Thyroid gland (tissue), 4 donors: ENCODE results near the gene WNT3. TPM values are rescaled to one million over a fixed set of nuclear protein-coding genes. Genes with fewer than 3 reads are reported as not detected.
"Not testable (repeated sequence)": the region's sequence is repeated elsewhere in the genome, so short reads cannot be mapped to it uniquely, and the experiment has no call there.

Experiments
- DNase-seq, 2 donors: peaks; one replicate each; pipeline ENCODE4 v3.0.0-alpha.2; 2019
- H3K27ac ChIP-seq, 3 donors: fragments of 200-600 bp; sonication (generic); 1 replicate in 2 of 3; 2 replicates in 1 of 3; pipeline ENCODE4 v1.5.1; 2016 to 2019; ENCODE audit warnings: mild to moderate bottlenecking in 1 of 3, moderate library complexity in 1 of 3
- H3K27me3 ChIP-seq: fragments of 200-600 bp; sonication (generic); one replicate; pipeline ENCODE4 v1.5.1; 2019
- H3K36me3 ChIP-seq, 2 donors: fragments of 200-600 bp; sonication (generic); one replicate each; pipeline ENCODE4 v1.5.1; 2016 to 2019
- H3K4me1 ChIP-seq, 2 donors: fragments of 200-600 bp; sonication (generic); one replicate each; pipeline ENCODE4 v1.5.1; 2017 to 2019
- H3K4me3 ChIP-seq, 3 donors: fragments of 200-600 bp; sonication (generic); replicated peaks in 1 of 3; 1 replicate in 2 of 3; 2 replicates in 1 of 3; pipeline ENCODE4 v1.5.1; 2016; ENCODE audit warnings: mild to moderate bottlenecking in 1 of 3
- H3K9me3 ChIP-seq: fragments of 200-600 bp; sonication (generic); one replicate; pipeline ENCODE4 v1.5.1; 2017
- POLR2A ChIP-seq, 2 donors: fragments of 450-650 bp; IDR thresholded peaks; one replicate each; pipeline ENCODE4 v1.6.1; 2017; ENCODE audit warnings: antibody characterized with exemption in 2 of 2, mild to moderate bottlenecking in 2 of 2, moderate library complexity in 1 of 2
- WGBS, 2 donors: methylation state at CpG; one replicate each; pipeline ENCODE4 v1.1.5; 2017; 5-methylcytosine and 5-hydroxymethylcytosine counted together
- intact Hi-C: fragments of 100-400 bp; cut with DNase I; formaldehyde crosslinking; loops from one replicate; pipeline ENCODE4 v1.15.1; 2023
- total RNA-seq, 4 donors: library from RNA; depleted of rRNA; stranded (reverse); fragments of >200 nt; gene quantifications; one replicate each; pipeline ENCODE4 v1.2.3, GENCODE V29; 2016
- TF ChIP-seq, protein P1 (sequence below), 6 experiments: fragments of 200-600 bp in 3 of 6; fragments of 450-650 bp in 3 of 6; sonication (generic) in 3 of 6; IDR thresholded peaks; one replicate each; pipeline ENCODE4 v1.5.1; 2016 to 2019; ENCODE audit warnings: antibody characterized with exemption in 6 of 6, mild to moderate bottlenecking in 2 of 6, inconsistent platforms in 1 of 6, moderate library complexity in 1 of 6

WNT3 gene
- total RNA-seq, 4 donors from 2014 or later: 0.68 to 2.4 (median 0.82) TPM

DNA sequence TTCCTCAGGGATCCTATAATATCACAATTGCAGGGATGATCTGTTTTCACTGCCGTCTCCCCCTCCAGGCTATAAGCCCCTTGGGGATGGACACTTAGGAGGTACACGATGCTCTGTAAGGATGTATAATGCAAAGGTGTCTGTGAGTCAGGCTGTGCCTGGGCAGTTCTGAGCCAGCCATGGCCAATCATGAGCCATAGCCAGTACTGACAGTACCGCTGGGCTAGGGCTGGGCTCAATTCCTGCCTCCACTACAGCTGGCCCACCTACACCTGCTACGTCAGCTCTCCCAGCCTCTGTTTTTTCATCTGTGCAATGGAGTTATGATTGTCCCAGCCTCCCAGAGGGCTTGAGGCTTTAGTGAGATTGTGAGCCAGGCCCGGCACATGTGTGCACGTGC is 30.0 kb upstream of the WNT3 start:
- Histone ChIP-seq H3K4me1 (peaks cover 5 to 18% of the 10 kb centered on the region in 2 donors), H3K27ac (no peak overlapping the region), H3K9me3 (no peaks in the 10 kb centered on the region), H3K4me3 (no peak overlapping the region), H3K36me3 (no peaks in the 10 kb centered on the region), H3K27me3 (peaks cover 5% of the 10 kb centered on the region)
- no peak for TF ChIP-seq POLR2A (IDR thresholded peaks at IDR 0.05)
- TF ChIP-seq, protein P1, sequence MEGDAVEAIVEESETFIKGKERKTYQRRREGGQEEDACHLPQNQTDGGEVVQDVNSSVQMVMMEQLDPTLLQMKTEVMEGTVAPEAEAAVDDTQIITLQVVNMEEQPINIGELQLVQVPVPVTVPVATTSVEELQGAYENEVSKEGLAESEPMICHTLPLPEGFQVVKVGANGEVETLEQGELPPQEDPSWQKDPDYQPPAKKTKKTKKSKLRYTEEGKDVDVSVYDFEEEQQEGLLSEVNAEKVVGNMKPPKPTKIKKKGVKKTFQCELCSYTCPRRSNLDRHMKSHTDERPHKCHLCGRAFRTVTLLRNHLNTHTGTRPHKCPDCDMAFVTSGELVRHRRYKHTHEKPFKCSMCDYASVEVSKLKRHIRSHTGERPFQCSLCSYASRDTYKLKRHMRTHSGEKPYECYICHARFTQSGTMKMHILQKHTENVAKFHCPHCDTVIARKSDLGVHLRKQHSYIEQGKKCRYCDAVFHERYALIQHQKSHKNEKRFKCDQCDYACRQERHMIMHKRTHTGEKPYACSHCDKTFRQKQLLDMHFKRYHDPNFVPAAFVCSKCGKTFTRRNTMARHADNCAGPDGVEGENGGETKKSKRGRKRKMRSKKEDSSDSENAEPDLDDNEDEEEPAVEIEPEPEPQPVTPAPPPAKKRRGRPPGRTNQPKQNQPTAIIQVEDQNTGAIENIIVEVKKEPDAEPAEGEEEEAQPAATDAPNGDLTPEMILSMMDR (IDR thresholded peaks at IDR 0.05): no peak
- no peak for DNase-seq
- 78 to 79% methylated on average over 6 of the region's 6 CpGs for WGBS, 2 donors
- intact Hi-C loops: no loop called here

DNA sequence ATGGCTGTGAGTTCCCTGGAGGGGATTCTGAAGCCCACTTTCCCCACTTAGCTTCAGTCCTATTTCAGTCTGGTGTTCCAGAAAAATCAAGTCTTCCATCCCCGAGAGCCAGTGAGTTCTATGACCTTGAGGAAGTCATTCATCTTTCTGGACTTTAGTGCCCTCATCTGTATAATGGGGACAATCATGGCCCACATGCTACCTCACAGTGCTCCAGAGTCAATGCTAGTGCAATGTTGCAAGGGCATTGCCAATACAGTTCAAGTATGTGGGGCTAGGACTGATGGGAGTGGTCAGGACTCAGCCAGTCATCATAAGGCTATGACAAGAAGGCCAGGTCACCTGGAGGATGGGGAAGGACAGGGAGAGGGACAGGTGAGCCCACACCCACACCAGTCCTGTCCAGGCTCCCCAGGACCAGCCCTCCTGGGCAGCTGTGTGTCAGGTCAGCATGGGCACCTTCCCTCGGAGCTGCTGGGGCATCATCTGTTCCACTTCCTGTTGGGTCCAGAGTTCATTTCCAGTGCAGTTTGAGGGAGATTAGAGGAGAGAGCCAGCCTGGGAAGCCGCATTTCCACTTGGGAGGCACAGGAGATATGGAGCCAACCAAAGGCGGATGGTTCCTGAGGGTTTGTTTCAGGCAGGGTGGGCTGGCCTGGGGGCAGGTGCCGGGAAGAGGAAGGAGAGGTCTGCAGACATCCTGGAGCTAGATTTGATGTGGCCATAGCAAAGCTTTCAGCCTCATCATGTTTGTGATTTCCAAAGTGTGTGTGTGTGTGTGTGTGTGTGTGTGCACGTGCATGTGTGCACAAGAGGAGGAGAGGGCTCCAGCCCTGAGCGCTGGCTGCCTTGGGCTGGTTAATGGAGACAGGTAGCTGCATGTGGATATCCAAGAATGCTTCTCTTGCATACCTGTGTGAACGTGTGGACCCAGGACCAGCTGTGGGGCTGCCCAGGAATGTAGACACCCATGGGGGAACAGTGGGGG is 29.0 kb upstream of the WNT3 start:
- H3K27me3 ChIP-seq: peaks cover 5% of the 10 kb centered on the region
- H3K9me3 ChIP-seq: no peaks in the 10 kb centered on the region
- intact Hi-C loops: no loop called here
- H3K4me1 ChIP-seq: peaks cover 5 to 18% of the 10 kb centered on the region in 2 donors
- no peak for DNase-seq
- no peaks in the 10 kb centered on the region for H3K36me3 ChIP-seq
- H3K4me3 ChIP-seq: no peak overlapping the region
- WGBS, 2 donors: 62 to 64% methylated on average over 7 to 8 of the region's 8 CpGs
- no peak overlapping the region for H3K27ac ChIP-seq
- TF ChIP-seq, protein P1 (IDR thresholded peaks at IDR 0.05): no peak
- no peak for TF ChIP-seq POLR2A (IDR thresholded peaks at IDR 0.05)

DNA sequence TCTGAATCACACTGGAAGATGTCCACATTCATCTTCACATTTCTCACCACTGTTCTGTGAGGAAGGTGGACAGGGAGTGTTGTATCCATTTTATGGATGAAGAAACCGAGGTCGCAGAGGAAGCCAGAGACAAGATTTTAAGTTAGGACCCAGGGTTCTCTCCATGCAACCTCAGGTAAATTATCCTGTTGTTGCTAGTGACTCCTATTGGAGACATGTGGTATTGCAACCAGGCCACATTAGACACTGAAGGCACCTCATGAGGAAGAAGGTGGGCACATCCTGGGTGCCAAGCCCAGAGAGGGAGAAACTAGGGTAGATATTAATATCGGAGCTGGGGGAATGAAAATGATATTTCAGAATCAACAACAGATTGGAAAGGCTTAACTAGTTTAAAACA is 24.3 kb upstream of the WNT3 start:
- TF ChIP-seq, protein P1 (IDR thresholded peaks at IDR 0.05): peak in 1 of 6 experiments; percentile 8
- no peak for TF ChIP-seq POLR2A (IDR thresholded peaks at IDR 0.05)
- no peak overlapping the region for H3K4me3 ChIP-seq
- H3K27me3 ChIP-seq: peaks cover 7% of the 10 kb centered on the region
- H3K4me1 ChIP-seq: no peaks in the 10 kb centered on the region
- H3K36me3 ChIP-seq: no peaks in the 10 kb centered on the region
- intact Hi-C loops: no loop called here
- 95 to 99% methylated on average over 3 of the region's 3 CpGs for WGBS, 2 donors
- H3K27ac ChIP-seq: no peak overlapping the region
- H3K9me3 ChIP-seq: no peaks in the 10 kb centered on the region
- DNase-seq: no peak

DNA sequence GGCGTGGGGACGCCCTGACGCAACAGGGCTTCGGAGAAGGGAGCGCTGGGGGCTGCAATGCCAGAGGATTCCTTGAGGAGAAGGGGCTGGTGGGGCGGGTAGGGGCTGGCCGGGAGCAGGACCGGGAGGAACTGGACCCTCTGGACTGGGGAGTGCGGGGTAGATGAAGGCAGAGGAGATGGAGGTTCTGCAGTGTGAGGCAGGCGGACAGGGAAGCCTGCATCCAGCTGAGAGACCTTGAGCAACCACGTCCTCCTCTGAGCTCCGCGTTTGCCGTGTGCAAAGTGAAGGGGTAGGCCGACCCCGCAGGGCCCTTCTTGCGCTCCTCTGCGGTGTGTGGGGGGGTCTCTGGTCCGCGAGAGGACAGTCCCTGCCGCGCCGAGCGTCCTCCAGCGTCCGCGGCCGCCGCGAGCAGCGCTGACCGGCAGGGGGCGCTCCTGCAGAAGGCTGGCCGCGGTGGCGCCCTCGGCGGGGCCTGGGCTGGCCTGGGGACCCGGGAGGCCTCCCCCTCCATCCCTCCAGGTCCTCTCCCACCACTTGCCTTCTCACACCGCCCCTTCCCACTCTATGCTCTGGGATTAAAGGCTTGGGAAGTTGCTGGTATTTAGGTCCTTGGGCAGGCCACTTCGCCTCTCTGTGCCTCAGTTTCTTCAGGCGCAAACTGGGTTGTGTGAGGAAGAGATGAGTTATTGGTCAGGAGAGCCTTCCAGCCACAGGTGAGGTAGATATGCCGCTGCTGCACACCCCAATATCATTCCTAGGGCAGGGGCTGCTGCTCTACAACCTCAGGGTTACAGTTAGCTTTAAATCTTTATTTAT is 23.3 kb upstream of the WNT3 start:
- 22 to 27% methylated on average over 21 to 28 of the region's 43 CpGs for WGBS, 2 donors
- no peak for TF ChIP-seq POLR2A (IDR thresholded peaks at IDR 0.05)
- TF ChIP-seq, protein P1 (IDR thresholded peaks at IDR 0.05): peak in 5 of 6 experiments; percentile 19 to 65 (median 47)
- no peaks in the 10 kb centered on the region for H3K4me1 ChIP-seq
- no peak for DNase-seq
- H3K9me3 ChIP-seq: no peaks in the 10 kb centered on the region
- intact Hi-C loops: no loop called here
- no peaks in the 10 kb centered on the region for H3K36me3 ChIP-seq
- no peak overlapping the region for H3K27ac ChIP-seq
- H3K4me3 ChIP-seq: no peak overlapping the region
- peaks cover 7% of the 10 kb centered on the region for H3K27me3 ChIP-seq

DNA sequence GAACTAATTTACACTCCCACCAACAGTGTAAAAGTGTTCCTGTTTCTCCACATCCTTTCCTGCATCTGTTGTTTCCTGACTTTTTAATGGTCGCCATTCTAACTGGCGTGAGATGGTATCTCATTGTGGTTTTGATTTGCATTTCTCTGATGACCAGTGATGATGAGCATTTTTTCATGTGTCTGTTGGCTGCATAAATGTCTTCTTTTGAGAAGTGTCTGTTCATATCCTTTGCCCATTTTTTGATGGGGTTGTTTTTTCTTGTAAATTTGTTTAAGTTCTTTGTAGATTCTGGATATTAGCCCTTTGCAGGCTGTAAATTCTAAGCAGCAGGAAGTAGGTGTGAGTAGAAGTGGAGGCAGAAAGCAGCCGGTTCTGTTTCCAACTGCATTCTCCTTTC is 22.1 kb upstream of the WNT3 start:
- H3K27ac ChIP-seq, H3K27me3 ChIP-seq, intact Hi-C loops, H3K4me3 ChIP-seq, DNase-seq, H3K9me3 ChIP-seq, H3K4me1 ChIP-seq, H3K36me3 ChIP-seq: not testable (repeated sequence)
- WGBS, 2 donors: 61 to 64% methylated on average over 3 of the region's 3 CpGs
